ENCODE measurements around the gene CTF1.

CTF1 gene

DNA sequence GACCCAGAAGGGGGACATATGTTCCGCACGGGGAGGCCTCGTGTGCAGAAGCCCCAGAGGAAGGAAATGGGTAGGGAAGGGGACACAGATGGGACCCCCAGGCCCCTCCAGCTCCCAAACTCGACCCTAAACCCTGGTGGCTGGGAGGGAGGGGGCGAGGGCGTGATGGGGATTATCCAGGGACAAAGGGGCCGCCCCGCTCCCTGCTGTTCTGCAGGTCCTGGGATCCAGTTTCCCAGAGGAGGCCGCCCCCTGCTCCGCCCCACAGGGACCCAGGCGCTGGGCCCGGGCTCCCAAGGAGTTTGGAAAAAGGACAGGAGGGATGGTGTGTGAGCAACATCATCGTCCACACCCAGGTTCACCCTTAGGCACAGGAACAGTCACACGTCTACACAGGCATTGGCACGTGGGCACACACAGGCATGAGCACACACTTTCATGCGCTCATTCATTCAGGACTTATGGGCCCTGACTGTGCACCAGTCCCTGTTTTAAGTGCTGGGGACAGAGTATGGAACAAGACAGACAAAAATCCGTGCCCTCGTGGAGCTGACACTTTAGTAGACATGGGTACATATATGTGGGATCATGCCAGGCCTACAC, 14.1 kb downstream of the CTF1 start:
- no peak for DNase-seq (ENCODE audit: low read depth in 2 of 2)

DNA sequence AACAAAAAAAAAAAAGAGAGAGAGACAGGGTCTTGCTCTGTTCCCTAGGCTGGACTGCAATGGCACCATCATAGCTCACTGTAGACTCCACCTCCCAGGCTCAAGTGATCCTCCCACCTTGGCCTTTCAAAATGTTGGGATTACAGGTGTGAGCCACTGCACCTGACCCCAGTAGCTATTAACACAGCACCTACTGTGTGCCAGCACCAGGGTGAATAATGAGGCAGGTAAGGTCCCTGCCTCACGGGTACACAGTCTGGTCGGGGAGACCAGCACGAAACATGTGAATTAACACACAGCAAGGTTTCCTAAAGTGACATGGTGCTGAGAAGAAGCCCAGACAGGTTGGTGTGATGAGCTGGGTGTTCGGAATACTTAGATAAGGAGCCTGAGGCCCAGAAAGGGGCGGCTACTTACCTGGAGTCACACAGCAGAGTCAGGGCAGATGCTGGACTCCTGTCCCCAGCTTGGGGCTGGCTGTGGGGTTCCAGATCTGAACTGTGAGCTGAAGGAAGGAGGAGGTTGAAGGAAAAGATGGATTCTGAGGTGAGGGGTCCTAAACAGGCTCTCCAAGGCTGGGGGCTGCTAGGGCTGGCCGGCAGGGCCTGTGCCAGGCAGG, 16.5 kb downstream of the CTF1 start:
- DNase-seq (ENCODE audit: low read depth in 2 of 2), result no peak

DNA sequence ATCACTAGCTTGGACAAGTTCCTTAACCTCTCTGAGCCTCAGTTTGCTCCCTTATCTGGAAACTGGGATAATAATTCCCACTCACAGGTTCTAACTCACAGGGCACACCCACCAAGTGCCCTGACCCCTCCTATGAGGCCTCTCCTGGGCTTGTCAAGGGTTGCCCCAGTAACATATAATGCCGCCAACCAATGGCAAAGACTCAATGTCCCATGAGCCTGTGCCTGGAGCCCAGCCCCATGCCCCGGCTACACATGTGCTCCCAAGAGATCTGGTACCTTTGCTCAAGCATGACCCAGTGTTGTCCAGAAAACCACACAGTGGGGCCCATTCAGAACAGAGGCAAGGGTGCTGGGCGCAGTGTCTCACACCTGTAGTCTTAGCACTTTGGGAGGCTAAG, 18.4 kb downstream of the CTF1 start:
- no peak for DNase-seq (ENCODE audit: low read depth in 2 of 2)

DNA sequence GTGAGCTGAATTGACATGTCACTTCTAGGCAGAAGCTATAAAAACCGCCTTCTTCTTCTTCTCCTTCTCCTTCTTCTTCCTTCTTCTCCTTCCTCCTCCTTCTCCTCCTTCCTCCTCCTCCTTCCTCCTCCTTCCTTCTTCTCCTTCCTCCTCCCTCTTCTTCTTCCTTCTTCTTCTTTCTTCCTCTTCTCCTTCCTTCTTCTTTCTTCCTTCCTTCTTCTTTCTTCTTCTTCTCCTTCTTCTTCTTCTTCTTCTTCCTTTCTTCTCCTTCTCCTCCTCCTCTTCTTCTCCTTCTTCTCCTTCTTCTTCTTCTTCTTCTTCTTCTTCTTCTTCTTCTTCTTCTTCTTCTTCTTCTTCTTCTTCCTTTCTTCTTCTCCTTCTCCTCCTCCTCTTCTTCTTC, 22.2 kb downstream of the CTF1 start:
- DNase-seq (ENCODE audit: low read depth in 2 of 2), result no peak

DNA sequence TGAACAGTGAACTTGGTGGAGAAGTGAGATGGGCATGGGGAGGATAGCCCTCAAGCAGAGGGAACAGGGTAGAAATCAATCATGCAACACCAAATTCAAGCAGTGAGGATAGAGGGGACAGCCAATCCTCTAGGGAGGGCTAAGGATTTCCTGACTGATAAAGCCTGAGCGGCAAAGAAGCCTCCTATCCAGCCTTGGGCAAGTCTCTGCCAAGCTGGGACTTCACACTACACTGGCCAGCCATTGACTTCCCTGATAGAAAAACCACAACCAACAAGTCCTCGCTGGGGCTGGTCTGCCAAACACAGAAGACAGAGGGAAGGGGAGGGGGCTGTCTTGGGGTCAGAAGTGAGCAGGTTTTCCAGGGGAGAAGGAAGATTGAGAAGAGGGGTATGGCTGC, 24.5 kb downstream of the CTF1 start:
- no peak for DNase-seq (ENCODE audit: low read depth in 2 of 2)

DNA sequence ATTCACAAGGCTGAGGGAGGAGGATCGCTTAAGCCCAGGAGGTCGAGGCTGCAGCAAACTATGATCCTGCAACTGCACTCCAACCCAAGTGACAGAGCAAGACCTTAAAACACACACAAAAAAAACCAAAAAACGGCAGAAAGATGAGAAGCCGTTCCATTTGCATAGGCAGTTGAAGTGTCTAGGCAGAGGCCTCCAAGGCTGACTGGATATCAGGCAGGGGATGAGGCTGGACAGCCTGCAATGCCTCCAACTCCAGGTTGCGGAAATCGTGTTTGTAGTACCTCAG, 25.0 kb downstream of the CTF1 start:
- DNase-seq (ENCODE audit: low read depth in 2 of 2), result no peak

DNA sequence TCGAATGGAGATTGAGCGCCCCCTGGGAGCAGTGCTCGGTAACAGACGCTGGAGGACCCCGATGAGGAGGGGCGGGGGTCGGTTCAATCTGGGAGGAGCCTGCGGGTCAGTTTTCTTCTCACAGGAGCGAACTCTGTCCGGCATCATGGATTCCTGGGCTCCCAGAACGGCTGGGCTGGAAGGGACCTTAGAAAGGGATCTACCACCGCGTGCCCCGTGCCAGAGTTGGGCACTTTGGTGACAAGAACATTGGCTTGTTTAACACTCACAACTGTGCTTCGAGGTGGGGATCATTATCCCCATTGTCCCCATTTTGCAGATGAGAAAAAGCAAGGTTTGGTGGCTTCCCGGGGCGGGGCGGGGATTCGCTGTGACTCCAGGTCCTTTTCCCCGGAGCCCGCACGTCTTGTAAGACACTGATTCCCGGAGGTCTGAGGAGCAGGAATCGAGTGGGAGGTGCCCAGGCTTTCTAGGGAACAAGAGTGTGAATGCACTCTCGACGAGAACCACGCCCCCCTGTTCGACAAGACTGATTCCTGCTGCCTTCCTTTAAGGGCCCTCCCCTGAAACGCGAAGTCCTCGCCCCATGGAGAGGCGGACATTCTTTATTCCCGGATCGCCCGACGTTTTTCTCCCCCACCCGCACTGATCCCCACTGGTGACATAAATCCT, 25.5 kb downstream of the CTF1 start:
- DNase-seq (ENCODE audit: low read depth in 2 of 2), result peak; percentile 62 to 79

DNA sequence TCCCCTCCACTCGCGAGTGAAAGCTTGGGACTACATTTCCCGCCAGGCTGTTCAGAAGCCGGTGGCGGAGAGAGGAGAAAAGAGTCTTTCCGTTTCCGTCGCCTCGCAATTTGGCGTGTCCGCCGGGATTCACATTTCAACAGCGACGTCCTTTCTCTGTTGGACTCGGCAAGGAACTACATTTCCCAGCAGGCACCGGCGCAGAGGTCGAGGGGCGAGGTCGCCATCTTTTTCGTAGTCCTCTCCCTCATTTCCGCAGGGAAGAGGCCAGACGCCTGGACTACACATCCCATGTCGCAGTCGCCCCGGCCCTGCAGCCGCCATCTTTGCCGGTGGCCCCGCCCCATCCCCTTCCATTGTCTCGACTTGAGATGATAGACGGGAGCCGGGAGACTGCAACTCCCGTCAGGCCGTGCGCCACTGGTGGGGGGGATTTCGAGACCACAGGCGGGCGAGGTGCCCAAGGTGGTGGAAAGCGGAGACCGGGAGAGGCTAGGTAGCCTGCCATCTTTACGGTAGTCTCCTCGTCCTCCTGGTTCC, 26.1 kb downstream of the CTF1 start:
- peak; percentile 100 for DNase-seq (ENCODE audit: low read depth in 2 of 2)

DNA sequence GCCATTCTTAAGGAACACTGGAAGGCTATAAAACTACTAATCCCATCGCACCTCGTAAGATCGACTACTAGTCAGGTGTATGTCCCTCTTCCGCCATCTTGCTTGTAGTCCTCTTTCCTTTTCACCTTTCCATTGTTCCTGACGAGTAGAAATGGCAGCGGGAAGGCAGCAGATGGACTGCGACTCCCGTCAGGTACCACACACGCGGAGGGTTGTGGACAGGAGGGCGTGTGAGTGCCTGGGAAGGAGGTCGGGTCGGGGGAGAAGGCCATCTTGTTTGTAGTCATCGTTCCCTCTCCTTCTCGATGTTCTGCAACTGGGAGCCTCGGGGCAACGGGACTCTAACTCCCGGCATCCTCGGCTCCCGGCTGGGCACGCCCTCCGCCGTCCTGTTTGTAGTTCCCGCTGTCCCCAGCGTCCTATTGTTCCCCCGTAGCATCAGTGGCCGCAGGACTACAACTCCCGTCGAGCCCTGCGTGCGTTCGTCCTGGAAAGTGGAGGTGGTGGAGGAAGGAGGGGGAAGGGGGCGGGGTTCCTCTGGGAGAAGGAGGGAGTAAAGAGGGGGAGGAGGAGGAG, 26.6 kb downstream of the CTF1 start:
- DNase-seq (ENCODE audit: low read depth in 2 of 2), result peak; percentile 90 to 95

DNA sequence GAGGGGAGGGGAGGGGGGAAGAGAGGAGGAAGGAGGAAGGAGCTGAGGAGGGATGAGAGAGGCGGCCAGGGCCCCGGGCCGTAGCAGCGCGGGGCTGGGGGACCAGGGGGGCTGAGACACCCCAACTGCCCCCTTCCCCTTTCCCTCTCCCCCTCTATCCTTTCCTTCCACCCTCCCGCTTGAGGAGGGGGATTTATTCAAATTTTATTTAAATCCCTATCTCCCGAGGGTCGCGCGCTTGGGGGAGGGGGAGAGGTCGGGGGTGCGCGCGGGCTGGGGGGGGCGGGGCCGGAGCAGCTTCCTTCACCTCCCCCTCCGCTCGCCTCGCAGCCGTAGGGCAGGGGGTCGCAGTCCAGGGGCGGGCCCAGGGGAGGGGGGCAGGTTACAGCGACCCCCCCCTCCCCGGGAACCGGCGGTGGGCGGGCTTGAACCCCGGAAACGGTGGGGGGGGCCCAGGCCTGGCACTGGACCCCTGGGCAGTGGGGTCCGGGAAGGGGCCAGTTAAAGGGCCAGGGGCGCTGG, 27.2 kb downstream of the CTF1 start, which contains the start of gene FBXL19:
Gene FBXL19, plus strand, starts transcription at position 19 of the 522 bp plus-strand sequence. CDS start 2,183 bp downstream, outside the sequence.
- DNase-seq (ENCODE audit: low read depth in 2 of 2), result no peak

DNA sequence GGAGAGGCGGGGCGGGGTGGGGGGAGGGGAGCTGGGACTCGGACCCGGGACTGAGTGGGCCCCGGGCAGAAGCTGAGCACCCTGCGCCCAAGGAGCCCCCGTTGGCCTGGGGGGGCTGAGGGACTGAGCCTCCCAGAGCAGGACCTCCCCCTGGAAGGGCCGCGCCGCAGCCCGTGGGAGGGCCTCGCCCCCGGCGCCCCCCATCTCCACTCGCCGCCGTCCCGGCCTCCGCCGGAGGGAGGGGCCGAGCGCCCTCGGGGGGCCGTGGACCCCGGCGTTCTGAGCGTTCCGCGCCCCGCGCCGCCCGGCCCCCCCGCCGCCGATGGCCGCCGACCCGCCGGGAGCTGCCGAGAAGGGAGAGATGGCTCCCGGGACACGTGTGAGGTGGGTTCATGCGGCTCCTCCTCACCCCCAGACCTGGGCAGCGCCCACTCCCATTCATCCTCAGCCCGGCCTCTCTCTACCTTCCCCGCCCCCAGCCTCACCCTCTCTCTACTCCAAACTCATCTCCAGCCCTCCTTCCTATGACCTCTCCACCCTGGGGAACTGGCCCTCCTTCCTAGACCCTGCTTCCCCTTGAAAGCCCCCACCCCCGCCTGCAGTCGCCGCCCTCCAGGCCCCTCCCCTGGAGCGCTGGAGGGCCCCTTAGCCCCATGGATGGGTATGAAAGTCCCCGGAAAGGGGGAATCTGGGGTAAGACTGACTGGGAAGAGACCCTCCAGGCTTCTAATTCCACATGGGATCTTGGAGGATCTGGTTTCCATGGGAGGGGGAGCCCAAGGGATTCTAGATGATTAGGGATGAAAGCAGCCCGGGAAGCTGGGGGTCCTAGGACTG, 27.9 kb downstream of the CTF1 start:
- no peak for DNase-seq (ENCODE audit: low read depth in 2 of 2)

DNA sequence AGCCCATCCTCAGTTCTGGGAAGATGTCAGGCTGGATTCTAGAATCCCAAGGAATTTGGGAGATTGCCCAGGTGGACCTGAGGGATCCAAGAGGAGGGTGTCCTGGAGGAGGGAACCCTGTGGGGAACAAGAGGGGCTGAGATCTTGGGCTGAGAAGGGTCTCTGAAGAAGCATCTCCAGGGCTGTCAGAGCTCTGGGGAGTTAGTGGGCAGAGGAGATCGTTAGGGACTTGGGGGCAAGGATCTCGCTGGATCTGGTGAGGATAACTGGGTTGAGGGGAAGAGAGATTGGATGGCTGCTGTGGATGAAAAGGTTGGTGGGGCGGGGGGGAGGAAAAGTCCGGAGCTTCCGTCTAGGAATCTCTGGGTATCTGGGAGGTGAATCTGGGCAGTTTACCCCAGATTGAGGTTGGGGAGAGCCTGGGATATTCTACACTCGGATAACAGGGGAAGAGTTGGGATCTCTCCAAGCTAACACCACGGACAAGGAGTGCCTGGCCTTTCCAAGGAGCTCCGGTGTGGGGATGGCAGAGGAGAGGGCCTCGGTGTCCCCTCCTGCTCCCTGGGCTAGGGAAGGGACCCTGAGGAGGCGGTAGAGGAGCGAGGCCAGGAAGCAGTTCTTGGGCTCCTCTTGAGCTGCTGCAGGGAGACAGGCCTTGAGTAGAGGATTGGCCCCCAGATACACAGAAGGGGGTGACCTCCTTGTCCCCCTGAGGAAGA, 28.7 kb downstream of the CTF1 start:
- DNase-seq (ENCODE audit: low read depth in 2 of 2), result no peak

DNA sequence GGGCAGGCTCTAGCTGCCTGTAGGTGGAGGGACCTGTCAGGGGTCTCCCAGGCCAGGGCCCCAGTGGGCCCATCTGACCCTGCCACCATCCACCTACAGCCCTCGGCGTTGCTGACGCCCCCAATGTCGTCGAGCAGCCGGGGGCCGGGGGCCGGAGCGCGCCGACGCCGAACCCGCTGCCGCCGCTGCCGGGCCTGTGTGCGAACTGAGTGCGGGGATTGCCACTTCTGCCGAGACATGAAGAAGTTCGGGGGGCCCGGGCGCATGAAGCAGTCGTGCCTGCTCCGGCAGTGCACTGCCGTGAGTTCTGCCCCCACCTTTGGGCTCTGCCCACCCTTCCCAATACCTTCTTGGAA, 29.2 kb downstream of the CTF1 start:
- no peak for DNase-seq (ENCODE audit: low read depth in 2 of 2)

DNA sequence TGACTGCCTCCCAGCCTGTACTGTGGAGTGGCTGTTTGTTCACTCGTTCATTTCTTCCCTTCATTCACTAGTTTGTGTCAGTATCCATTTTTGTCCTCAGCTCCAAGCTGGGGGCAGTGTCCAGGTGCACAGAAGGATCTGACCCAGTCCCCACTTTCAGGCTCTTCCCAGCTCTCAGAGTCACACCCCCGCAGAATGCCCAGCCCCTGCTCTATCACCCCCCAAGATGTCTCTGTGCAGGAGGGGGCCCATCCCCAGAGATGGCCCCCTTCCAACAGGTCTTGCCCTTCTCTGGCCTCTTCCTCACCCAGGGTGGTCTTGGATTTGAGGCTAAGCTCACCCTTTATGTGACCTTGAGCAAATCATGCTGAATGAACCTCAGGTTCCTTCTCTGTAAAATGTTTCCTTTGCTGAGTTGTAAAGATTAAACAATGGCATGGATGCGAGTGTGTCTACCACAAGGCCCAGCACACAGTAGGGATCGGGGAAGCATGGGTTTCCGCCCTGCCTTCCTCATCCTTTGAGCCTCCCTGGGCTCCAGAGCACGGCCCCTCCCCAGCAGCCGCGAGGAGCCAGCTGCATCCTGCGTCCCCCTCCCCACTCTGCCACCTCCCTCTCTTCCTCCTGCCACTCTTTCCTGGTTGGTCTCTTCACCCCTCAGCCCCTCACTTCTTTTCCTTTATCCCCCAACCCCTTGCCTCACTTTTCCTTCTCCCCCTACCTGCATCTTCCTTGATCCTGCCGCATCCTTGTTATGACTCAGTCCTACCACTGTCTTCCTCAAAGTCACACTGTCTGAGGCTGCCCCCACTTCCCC, 29.8 kb downstream of the CTF1 start:
- no peak for DNase-seq (ENCODE audit: low read depth in 2 of 2)

DNA sequence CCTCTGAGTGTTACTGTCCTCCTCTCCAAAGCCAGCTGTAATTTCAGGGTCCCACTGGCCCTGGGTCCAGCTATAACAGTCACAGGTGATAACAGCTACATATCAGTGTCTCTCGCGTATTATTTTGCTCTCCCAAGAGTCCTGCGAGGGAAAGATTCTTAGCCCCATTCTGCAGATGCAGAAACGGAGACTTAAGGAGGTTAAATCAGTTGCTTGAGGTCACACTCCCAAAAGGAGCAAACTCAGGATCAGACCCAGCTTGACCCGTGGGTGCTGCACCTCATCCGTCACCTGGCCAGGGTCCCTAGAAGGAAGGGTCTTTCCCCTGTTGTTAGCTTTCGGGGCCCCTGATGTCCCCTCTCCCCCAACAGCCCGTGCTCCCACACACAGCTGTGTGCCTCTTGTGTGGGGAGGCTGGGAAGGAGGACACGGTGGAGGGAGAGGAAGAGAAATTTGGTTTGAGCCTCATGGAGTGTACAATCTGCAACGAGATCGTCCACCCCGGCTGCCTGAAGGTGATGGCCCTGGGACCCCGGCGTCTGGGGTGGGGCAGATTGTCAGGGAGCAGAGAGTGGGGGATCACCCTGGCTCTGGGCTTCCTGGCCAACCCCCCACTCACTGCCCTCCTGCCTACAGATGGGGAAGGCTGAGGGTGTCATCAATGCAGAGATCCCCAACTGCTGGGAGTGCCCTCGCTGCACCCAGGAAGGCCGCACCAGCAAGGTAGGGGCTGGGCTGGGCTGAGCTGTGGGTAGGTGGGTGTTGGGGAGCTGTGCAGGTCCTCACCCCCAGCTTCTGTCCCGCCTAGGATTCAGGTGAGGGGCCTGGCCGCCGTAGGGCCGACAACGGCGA, 30.7 kb downstream of the CTF1 start:
- no peak for DNase-seq (ENCODE audit: low read depth in 2 of 2)

DNA sequence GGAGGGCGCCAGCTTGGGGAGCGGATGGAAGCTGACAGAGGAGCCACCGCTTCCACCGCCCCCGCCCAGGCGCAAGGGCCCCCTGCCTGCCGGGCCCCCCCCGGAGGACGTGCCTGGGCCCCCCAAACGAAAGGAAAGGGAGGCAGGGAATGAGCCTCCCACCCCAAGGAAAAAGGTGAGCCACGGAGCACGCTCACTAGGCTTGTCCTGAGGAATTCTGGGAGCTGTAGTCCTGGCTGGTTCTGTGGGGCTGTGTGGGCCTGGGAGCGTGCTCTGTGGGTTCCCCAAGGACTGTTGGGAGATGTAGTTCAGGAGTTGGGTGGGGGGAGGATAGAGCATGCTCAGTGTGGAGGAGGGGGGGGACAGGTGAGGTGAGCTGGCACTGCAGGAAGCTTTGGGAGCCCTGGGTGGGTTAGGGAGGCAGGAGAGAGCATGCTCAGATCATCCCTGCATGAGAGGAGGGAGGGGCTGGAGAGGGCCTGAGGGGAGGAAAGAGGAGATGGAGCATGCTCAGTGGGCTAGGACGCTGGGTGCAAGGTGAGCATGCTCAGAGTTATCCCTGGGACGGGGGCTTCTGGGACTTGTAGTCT, 31.5 kb downstream of the CTF1 start:
- no peak for DNase-seq (ENCODE audit: low read depth in 2 of 2)

DNA sequence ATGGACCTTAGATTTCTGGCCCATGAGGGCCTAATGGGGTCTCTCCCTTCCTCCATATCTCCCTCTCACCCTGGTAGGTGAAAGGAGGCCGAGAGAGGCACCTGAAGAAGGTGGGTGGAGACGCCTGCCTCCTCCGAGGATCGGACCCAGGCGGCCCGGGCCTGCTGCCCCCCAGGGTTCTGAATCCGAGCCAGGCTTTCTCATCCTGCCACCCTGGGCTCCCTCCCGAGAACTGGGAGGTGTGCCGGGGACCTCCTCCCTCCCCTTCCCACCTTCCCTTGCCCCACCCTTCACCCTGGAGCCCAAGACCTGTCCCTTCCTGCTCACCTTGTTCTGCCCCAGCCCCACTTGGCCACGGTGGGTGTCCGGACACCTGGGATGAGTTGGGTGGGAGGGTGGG, 32.0 kb downstream of the CTF1 start:
- DNase-seq (ENCODE audit: low read depth in 2 of 2), result no peak

DNA sequence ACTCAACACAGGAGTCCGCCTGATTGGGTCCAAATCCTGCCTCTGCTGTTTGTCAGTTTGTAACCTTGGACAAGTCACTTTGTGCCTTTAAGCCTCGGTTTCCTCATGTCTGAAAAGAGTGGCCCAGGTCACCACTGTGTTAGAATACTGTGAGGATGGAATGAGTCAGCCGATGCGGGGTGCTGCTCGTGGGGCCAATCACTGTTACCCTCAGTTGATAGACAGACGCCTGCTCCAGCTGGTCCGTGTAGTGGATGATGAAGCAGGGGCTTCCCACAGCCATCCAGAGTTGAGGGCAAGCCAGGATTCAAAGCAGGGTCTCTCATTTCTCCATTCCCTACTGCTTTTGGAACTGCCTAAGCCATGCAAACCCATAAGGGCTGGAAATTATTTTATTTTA, 32.8 kb downstream of the CTF1 start:
- no peak for DNase-seq (ENCODE audit: low read depth in 2 of 2)

DNA sequence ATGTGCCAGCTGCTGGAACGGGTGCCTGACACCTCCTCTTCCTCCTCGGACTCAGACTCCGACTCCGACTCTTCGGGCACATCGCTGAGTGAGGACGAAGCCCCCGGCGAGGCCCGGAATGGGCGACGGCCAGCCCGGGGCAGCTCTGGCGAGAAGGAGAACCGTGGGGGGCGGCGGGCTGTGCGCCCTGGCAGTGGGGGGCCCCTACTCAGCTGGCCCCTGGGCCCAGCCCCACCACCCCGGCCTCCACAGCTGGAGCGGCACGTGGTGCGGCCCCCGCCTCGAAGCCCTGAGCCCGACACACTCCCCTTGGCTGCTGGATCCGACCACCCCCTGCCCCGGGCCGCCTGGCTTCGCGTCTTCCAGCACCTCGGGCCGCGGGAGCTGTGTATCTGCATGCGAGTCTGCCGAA, 33.8 kb downstream of the CTF1 start:
- no peak for DNase-seq (ENCODE audit: low read depth in 2 of 2)
